ENCODE measurements around the gene PEDS1. TPM values are rescaled to one million over a fixed set of nuclear protein-coding genes. Genes with fewer than 3 reads are reported as not detected.

PEDS1 gene
- total and polyA plus RNA-seq, 2 of the 8 experiments (the other 6 are each of a cell fraction or from before 2014, with no cell fraction given) = 28.9 to 75.9 TPM

DNA sequence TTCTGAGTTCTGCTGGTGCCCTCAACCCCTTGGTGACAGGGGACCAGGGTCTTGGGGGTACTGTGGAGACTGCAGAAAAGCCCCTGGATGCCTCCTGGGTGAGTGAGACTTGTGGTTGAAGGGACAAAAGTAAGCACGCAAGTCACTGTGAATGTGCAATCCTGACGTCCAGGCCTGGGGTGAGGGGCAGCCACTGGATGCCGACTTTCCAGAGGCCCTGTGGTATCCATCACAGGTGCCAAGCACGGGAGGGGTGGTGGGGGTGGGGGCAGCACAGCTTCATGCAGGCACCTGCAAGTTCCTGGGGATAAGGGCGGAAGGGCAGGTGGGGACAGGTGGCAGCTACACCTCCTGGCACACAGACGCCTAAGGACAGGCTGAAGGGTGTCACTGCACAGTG lies 20.5 kb downstream of the PEDS1 start:
- no peak overlapping the region for H2BK15ac ChIP-seq (ENCODE audit: low read length)
- no peak overlapping the region for H2BK12ac ChIP-seq (ENCODE audit: low read depth, low read length)
- H2AK5ac ChIP-seq (ENCODE audit: low read depth, low read length) = no peak overlapping the region
- no peak overlapping the region for H3K4me2 ChIP-seq (ENCODE audit: insufficient read depth in 1 of 2, low read depth in 2 of 2, low read length in 2 of 2)
- H4K8ac ChIP-seq (ENCODE audit: extremely low read depth, insufficient read depth, low read length) = no peak overlapping the region; the same call in 1 of the 2 replicates
- no peak overlapping the region for H3K14ac ChIP-seq (ENCODE audit: insufficient read length)
- no peak overlapping the region for H2BK5ac ChIP-seq (ENCODE audit: low read depth, low read length)
- no peak for DNase-seq (ENCODE audit: low read depth in 1 of 2, low spot score in 2 of 2)
- no peak overlapping the region for H2BK20ac ChIP-seq (ENCODE audit: low read length)
- no peak overlapping the region for H4K91ac ChIP-seq (replicated peaks; ENCODE audit: insufficient read length, low read length)
- no peak overlapping the region for H2AFZ ChIP-seq (ENCODE audit: low read length)
- H4K5ac ChIP-seq (ENCODE audit: insufficient read length, low read depth, low read length) = no peak overlapping the region
- no peaks in the 10 kb centered on the region for H3K27me3 ChIP-seq (replicated peaks in 1 of 4; ENCODE audit: control insufficient read depth in 3 of 4, extremely low read depth in 1 of 4, insufficient read depth in 3 of 4, low read length in 3 of 4)
- peaks cover 6 to 25% (median 10%) of the 10 kb centered on the region in 4 experiments; a peak in 5 of 8 replicates for H3K36me3 ChIP-seq (ENCODE audit: control insufficient read depth in 2 of 4, insufficient read depth in 4 of 4, low read length in 3 of 4)
- H3K4ac ChIP-seq (replicated peaks; ENCODE audit: insufficient read length, low read depth, low read length) = no peak overlapping the region
- no peaks in the 10 kb centered on the region for H3K9me3 ChIP-seq (ENCODE audit: insufficient read depth in 2 of 2, low read depth in 1 of 2, low read length in 1 of 2)
- POLR2A ChIA-PET (ENCODE audit: partially characterized antibody) = interaction anchor here (1.2 kb wide), 1 partner anchor 21 kb away, joined by 3 read pairs; no protein-coding TSS in a partner anchor
- no peak overlapping the region for H3K23ac ChIP-seq (ENCODE audit: insufficient read length)
- H4K20me1 ChIP-seq (replicated peaks in 1 of 2; ENCODE audit: control insufficient read depth in 1 of 2, insufficient read depth in 2 of 2, low read length in 2 of 2) = peaks cover 0 to 26% of the 10 kb centered on the region in 2 experiments
- peaks cover 11% of the 10 kb centered on the region for H3K79me1 ChIP-seq (ENCODE audit: low read depth, low read length)
- no peak for FAIRE-seq
- CTCF ChIA-PET (ENCODE audit: partially characterized antibody) = interaction anchor here (1.7 to 8.5 kb wide), 3 partner anchors 11 to 36 kb away, joined by 6 to 92 read pairs (median 13); no protein-coding TSS in a partner anchor
- no peak overlapping the region for H3K9ac ChIP-seq (replicated peaks in 1 of 4; ENCODE audit: extremely low read depth in 1 of 4, low read depth in 3 of 4, low read length in 3 of 4)
- peaks cover 0 to under 1% of the 10 kb centered on the region in 2 experiments; a peak in 1 of 4 replicates for H3K79me2 ChIP-seq (ENCODE audit: control insufficient read depth in 1 of 2, insufficient read depth in 2 of 2, low read length in 2 of 2)
- no peak overlapping the region for H2BK120ac ChIP-seq (replicated peaks; ENCODE audit: low read depth, low read length)
- H3K23me2 ChIP-seq (ENCODE audit: low read depth, low read length) = no peaks in the 10 kb centered on the region
- WGBS, 2 experiments (ENCODE audit: extremely low coverage in 1 of 2, insufficient coverage in 1 of 2, insufficient read length in 1 of 2, insufficient replicate concordance in 2 of 2, low coverage in 1 of 2, low lambda C conversion rate in 2 of 2, missing lambda C conversion rate in 1 of 2) = 90% methylated on average over 5 of the region's 6 CpGs; no CpG with 5 or more reads in 1 of the 2 experiments
- no peak overlapping the region for H3K4me3 ChIP-seq (ENCODE audit: extremely low read depth in 1 of 4, insufficient read depth in 2 of 4, low read depth in 3 of 4, low read length in 4 of 4)
- TF ChIP-seq CTBP2 (IDR thresholded peaks at IDR 0.05; ENCODE audit: borderline replicate concordance, insufficient read depth, insufficient read length, low read length) = no peak
- no peak for TF ChIP-seq TAF7 (optimal IDR thresholded peaks at IDR 0.05; ENCODE audit: borderline replicate concordance, low read depth, low read length)
- TF ChIP-seq, protein P1, sequence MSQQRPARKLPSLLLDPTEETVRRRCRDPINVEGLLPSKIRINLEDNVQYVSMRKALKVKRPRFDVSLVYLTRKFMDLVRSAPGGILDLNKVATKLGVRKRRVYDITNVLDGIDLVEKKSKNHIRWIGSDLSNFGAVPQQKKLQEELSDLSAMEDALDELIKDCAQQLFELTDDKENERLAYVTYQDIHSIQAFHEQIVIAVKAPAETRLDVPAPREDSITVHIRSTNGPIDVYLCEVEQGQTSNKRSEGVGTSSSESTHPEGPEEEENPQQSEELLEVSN (IDR thresholded peaks at IDR 0.05) = no peak
- TF ChIP-seq, protein P2, sequence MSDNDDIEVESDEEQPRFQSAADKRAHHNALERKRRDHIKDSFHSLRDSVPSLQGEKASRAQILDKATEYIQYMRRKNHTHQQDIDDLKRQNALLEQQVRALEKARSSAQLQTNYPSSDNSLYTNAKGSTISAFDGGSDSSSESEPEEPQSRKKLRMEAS (IDR thresholded peaks at IDR 0.05) = no peak
- H3K4me1 ChIP-seq (replicated peaks in 1 of 4; ENCODE audit: control insufficient read depth in 3 of 4, insufficient read depth in 4 of 4, low read length in 3 of 4) = no peaks in the 10 kb centered on the region
- no peak overlapping the region for H3K18ac ChIP-seq (ENCODE audit: extremely low read depth, low read length)
- H3K27ac ChIP-seq (ENCODE audit: low read depth, low read length) = no peak overlapping the region
- no peak overlapping the region for H3K56ac ChIP-seq (replicated peaks; ENCODE audit: insufficient read length, low read depth, low read length)
